Brain pericyte (primary cell): ENCODE data around the gene ST14.

Experiments used
- DNase-seq: peaks from one replicate; pipeline ENCODE4 v3.0.0-alpha.2; 2012; ENCODE audit warnings: low read depth, low spot score

ST14 gene

DNA sequence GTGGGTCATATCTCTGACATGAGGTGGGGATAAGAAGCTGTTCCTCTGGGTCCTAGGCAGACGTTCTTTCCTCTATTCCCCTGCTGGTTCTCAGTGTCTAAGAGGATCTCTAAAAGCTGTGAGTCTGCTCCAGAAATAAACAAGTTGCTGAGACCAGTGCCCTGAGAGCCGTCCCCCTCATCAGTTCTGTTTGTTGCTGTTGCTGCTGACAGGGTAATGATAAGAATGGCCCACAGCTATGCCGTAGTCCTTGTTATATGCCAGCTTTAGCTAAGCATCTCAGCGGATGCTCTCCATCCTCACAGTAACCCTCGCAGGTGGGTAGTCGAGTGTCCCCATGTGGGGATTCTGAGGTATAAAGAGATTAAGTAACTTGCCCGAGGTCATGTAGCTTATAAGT lies 23.5 kb upstream of the ST14 start:
- no peak for DNase-seq

DNA sequence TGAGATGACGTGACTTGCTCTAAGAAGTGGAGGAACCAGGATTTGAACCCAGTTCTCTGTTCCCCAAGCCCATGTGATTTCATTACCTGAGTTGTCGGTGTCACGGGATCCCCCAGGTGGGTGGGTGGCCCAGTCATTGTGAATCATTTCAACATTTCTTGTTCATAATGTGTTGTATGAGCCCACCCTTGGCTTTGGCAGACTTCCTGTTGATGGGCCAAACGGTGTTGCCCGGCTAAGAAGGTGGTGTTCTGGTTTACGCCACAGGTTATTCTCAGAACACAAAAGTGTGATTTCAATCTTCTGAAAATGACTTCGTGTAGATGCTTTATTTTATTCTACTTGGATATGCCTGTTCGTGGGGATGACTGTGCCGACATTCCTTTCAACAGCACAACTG lies 21.6 kb upstream of the ST14 start:
- no peak for DNase-seq

DNA sequence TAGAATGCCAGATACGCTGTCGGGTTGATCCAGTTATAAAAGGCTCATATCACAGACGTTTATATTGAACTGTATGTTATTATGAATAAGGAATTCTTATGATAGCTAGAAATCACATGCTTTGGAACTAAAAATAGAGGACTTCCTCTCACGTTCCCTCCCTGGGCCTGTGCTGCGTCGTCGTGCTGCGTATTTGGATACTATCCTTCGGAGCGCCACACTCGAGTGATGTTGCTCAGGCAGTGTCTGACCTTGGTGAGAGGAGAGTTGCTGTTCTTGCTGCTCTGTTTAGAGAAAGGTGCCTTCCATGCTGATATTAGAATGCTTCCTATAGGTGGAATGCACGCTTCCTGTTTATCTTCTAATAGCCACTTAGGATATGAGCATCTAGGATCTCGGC lies 20.2 kb upstream of the ST14 start:
- DNase-seq, result no peak

DNA sequence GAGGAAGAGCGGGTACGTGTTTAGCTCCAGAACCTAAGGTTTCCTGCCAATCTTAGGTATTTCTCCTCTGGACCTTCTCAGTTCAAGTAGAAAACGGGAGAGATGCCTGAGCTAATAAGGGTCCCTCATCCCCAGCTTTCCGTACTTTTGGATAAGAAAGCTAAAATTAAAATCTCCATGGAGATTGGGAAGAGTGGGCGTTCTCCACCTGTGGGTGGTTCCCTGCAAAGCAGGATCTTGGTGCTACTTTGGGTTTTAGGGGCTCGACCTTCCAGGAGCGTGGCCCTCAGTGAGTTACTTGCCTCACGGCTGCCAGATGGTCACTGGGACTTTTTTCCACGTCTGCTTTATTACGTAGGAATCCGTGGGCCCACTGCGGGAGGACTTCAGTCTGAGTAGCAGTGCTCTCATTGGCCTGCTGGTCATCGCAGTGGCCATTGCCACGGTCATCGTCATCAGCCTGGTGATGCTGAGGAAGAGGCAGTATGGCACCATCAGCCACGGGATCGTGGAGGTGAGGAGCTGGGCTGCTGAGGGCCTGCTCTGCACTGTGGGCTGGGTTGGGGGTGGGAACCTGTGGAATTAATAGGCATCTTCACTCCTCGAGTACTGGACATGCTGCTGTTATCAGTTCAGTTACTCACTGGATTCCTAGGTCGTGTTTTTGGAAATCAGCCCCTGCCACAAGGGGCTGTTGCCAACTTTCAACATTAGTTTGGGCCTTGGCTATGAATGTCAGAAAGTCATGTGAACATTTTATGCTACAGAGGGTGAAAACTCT lies 17.8 kb upstream of the ST14 start:
- no peak for DNase-seq

DNA sequence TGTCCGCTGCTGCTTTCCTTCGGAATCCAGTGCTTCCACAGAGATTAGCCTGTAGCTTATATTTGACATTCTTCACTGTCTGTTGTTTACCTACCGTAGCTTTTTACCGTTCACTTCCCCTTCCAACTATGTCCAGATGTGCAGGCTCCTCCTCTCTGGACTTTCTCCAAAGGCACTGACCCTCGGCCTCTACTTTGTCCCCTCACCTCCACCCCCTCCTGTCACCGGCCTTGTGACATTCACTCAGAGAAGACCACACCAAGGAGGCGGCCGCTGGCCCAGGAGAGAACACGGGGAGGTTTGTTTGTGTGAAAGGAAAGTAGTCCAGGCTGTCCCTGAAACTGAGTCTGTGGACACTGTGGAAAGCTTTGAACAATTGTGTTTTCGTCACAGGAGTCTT lies 15.4 kb upstream of the ST14 start:
- DNase-seq, result no peak

DNA sequence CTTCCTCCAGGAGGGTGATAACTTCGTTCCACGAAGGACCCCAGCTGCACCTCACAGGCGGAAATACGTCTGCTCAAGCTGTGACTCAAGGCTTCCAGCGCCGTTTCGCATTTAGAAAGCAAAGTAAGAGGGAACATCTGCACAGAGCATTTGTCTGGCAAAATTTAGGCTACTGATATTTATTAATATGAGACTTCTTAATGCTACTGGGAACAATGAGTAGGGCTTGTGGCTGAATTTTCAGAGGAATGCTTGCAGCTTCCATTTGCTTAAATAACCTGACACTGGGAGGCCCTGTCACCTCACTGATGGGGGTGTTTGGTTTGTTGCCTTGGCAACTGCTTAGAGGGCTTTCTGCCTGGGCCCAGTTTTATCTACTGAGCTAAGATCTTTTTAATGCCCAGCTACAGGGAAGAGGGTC lies 14.7 kb upstream of the ST14 start:
- no peak for DNase-seq

DNA sequence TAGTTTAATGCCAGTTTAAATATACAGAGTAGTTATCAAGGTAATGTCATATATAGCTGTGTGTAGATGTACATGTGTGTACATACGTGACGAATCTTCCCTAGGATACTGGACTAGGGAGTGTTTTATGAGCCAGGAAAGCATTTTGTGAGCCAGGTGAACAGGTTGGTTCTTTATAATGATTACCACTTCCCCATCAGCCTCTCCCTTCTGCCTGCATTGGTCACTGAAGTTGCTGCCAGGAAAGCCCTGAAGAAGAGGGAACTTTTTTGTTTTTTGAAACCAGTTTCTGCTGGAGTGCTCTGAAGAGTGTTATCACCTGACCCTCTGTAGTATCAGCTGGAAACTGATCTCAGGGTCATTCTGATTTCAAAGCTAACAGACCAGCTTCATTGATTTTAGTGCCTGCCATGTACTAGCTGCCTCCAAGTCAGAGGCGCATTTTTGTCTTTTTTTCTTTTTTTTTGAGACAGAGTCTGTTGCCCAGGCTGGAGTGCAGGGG lies 14.2 kb upstream of the ST14 start:
- no peak for DNase-seq

DNA sequence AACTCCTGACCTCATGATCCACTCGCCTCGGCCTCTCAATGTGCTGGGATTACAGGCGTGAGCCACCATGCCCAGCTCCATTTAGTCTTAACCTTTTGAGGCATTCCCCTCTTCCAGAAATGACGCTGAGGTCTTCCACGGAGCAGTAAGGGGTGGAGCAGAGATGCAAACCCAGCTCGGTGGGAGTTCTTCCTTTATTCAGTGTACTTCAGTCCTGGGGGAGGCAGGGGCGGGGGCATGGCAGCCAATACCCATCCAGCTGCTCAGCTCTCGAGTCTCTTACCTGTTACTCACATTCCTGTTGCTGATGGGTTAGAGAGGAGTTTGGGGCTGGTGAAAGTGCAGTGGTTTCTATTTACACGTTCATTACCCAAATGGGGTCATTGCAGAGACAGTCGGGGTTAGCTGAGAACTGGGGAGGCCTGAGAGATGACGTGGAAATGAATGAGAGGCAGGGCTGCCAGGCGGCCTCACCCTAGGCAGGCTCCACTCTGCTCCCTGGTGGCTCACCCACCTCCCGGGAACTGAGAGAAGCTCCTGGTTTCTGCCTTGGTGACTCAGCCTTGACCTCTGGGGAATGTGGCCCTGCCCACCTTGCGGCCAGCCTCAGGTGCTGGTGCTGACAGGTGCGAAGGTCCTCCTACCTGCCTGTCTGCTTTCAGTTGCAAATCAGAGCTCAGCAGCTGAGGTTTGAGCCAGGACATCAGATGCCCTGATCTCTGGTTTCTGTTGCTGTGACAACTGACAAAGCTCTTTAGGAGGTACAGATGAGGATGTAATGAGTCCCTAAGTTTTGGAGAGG lies 13.4 kb upstream of the ST14 start:
- no peak for DNase-seq

DNA sequence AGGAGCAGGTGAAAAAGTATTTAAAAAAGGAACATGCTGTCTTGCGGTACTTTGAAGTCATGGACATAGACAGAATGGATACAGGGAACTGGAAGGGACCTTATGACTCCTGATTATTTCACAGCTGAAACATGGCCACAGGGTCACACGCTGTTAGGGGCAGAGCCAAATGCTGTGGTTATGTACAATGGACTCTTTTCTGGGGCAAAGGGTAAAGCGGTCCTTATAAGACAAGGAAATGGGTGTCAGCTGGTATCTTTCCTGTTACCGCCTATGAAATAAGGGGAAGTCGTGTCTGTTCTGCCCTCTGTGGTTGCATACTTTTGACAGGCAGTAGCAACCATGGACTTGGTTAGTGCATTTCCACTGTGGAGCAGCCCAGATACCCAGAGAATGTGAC lies 12.8 kb upstream of the ST14 start:
- no peak for DNase-seq

DNA sequence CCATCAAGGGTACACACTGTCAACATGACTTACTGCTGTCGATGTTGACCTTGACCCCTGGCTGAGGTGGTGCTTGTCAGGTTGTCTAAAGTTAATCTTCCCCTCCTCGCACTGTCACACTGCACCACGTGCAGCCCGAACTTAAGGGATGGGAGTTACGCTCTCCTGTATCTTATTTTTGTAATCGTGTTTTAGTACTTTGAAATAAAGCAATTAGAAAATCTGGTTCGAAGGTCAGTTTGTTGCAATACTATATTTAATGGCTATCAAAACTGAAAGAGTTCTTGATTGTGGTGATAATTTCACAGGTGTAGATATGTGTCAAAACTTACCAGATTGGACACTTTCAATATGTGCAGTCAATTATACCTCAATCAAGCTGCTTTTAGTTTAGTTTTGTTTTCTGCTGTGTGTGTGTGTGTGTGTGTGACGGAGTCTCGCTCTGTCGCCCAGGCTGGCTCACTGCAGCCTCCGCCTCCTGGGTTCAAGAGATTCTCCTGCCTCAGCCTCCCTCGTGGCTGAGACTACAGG lies 10.7 kb upstream of the ST14 start:
- no peak for DNase-seq

DNA sequence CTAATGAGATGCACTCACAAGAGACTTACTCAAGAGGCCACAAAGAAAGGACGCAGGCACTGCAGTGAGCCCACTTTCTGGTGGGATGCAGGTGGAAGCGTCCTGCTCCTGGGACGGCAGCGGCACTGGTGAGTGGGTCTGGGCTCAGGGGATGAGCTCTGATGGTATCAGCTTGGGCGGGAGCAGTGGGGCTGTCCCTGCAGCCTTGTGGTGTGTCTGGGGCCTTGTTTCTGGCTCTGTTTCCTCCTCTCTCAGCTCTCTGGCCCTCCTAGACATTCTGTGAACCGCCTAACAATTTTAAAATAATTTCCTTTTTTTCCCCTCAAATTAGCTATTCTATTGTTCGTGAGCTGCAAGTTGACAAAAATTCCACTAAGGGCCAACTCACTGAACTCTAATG lies 8.8 kb upstream of the ST14 start:
- no peak for DNase-seq

DNA sequence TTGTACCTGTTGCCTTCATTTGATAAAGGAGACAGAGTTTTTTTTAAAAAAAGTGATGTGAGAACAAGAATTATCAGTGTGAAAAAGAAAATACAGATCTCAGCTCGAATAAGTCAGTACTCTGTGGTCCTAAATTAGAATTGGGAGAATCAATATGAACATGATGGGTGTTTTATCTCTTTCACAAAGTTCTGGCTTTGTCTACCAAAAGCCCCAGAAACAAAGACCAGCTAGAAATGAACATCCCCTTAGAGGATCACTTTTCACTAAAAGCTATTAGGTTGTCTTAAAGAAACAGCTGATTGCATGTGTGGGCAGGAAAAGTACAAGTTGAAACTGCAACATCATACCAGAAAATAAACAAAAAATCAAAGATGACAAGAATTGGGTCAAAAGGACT lies 8.4 kb upstream of the ST14 start:
- DNase-seq, result no peak

DNA sequence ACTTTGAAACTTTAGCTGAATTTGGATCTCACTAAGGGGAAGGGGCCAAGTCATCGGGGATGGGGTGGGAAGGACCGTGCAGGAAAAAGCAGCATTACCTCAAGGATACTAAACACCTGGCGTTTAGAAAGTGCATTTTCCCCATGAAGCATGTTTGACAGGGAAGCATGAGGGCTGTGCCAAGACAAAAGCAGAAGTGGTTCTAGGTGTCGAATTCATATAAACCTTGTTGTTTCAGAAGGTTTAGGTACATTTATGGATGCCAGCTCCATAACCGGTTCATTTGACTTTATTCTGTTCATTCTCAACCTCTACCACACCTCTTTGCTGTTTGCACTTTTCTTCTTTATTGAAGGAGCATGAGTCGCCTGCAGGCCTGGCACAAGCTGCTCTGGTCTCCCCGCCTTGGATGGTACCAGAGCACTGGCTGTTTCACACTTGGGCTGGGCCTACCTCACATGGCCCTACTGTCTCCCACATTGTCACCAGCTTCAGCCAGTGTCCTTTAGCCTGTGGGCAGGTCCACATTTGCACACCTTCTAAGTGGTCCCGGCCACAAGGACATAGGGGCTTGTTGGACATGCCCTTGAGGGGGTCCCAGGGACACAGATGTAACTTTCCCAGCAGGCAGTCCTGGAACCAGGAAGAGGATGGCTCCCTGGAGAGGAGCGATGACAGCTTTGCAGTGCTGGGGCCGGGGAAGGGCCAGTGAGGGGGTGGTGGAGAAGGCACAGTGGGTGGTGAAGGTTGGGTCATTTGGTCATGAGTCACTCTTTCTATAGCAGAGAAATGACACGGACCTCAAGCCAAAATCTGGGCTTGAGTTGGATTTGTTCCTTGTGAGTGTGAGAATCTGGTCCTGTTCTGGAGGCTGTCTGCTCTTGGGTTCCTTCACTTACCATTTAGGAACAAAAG lies 3.2 kb upstream of the ST14 start:
- DNase-seq, result no peak

DNA sequence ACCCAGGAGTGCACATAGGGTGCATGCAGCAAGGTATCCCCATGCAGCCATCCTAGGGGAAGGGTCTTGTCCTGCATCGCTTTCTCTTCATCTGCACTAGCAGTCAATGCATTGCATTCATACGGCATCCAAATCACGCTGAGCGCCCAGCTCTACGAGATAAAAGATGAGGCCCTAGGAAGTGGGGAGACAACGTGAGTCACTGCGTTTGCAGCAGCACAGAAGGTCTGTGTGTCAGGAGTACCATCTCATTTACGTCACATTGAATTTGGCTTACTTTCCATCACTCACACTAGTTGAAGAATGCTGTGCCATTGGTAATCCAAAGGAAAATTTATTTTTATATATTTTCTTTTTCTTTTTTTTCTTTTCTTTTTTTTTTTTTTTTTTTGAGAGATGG lies 2.5 kb upstream of the ST14 start:
- DNase-seq, result no peak

DNA sequence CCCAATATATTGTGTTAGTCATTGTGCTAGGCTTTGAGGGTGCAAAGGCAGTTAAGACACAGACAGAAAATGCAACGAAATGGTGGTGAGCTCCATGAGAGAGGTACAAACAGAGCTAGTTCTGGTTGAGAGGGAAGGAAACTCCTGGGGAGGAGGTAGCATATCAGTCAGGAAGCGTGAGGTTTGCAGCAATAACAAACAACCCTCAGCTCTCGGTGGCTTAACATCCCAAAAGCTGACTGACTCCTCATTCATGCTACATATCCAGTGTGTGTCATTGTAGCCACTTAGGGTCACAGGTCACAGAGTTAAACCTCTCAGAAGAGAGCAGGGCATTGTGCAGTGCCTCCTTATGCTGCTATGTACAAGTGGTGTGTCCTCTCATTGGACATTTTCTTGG lies 1.7 kb upstream of the ST14 start:
- DNase-seq, result no peak

DNA sequence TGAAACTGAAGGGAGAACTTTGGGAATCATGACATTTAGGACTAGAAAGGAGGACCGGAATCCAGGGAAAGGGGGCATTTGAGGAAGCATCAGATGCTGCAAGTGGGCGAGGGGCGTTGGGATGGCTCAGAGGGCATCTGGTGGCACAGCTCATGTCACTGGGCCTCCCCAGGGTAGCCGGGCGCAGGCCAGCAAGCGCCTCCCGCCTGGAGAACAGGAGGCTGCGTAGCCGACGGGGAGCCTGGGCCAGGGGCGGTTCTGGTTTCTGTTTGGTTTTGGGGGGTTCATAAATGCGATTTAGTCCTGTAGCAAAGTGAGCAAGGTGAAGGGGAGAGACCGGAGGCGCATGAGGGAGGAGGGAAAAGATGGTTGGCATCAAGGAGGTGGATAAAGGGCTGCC lies 443 bp upstream of the ST14 start:
- DNase-seq, result no peak

DNA sequence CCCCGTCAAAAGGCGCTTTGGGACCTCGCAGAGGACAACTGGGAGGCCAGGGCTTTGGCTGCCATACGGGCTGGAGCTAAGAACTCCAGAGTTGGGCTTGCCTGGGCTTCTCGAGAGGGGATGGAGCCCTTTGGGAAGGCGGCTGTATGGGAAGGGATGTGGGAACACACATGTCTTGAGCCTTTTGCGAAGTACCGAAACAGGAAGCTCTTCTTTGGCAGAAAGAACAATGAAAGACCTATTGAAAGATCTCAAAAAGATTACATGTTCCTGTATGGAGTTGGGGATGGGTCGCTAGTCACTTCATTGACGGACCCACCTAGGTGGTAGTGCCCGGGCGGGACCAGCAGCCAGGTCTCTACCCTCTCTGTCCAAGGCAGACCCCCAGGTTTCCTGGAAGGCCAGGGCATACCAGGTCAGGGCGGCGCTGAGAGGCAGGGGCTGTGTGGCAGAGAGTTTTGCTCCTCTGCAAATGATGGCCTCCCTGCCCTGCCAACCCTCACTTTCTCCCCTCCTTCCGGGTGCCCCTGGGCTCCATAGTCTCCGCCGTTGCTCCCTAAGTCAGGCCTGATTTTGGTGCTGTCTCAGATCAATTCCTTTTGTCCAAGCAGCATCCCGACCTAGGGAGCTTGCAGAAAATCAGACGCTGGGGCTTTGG lies 1.0 kb downstream of the ST14 start:
- DNase-seq, result no peak

DNA sequence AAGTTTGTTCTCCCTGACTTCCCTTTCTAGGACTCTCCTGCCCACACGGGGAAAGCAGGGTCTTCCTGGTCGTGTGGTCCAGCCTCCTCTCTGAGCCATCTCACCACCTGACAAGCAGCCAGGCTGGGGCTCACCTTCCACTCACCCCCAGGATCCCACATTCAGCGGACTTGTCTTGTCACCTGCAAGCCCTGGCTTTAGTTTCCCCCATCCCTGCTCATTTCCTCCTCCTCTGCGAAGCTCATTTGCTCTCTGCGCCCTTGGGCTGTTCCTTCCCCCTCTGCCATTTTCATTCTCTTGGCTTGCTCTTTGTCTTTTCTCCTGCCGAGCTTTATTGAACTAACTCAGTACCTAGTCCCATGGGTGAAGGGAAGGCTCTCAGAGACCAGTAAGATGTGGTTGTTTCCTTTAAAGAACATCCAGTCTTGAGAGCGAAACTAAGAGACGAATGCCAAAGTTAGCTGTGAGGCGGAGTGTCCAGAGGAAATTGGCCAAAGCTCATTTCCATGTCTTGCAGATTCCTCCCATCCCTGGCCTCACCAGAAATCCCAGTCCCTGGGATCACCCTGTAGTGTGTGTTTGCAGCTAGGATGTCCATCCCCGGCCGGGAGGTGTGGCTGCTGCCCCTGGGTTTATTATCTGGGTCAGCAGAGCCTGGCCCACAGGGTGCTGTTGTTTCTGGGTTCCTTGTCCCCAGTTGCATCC lies 2.0 kb downstream of the ST14 start:
- no peak for DNase-seq

DNA sequence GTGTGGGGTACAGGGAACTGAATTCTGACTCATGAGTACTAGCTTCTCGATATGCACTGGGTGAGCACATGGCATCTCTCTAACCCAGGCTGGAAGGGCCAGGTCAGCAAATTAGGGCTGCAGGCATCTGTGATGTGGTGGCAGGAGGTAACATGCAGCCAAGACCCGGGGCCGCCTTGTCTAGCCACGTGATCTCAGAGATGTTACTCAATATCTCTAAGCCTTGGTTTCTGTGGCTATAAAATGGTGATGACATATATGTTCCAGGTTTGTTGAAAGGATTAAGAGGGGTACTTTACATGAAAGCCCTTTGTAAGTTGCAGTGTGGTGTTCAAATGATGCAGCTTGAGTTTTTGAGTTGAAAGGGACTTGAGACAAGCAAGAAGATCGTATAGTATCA lies 3.2 kb downstream of the ST14 start:
- no peak for DNase-seq

DNA sequence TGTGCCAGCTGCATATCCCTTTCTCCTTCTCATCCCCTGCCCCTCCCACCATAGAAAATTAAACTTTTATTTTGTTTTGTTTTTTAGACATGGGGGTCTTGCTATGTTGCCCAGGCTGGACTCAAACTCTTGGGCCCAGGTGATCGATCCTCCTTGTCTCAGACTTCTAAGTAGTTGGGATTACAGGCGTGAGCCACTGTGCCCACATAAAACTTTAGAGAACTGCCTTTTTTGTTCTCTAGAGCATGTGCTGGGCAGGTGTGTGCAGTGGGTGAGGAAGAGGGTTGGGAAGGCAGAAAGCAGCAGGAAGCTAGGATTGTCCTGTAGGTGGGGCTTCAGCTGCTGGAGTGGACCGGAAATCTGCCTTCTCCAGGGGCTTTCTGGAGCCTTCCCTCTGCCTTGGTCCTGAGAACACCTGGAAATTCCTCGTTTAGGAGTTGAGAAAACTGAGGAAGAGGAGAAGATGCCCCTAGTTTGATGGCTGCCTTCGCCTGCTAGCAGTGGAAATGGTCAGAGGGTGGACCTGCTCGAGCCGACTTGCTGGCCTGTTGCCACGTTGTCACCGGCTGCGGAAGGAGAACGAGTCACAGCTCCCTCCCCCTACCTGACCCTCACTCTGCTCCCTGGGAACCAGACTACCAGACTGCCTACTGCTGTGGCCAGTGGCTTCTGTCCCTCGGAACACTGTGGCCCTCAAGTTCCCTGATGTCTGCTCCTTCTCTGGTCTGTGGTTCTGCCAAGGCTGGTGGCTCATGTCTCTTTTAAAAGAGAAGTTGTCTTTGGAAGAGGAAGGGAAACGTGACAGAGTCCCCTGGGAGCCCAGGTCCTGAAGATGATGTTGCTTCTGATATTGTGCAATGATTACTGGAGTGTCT lies 4.0 kb downstream of the ST14 start:
- DNase-seq, result no peak
